ENCODE results near the gene HOXC9.

DNA sequence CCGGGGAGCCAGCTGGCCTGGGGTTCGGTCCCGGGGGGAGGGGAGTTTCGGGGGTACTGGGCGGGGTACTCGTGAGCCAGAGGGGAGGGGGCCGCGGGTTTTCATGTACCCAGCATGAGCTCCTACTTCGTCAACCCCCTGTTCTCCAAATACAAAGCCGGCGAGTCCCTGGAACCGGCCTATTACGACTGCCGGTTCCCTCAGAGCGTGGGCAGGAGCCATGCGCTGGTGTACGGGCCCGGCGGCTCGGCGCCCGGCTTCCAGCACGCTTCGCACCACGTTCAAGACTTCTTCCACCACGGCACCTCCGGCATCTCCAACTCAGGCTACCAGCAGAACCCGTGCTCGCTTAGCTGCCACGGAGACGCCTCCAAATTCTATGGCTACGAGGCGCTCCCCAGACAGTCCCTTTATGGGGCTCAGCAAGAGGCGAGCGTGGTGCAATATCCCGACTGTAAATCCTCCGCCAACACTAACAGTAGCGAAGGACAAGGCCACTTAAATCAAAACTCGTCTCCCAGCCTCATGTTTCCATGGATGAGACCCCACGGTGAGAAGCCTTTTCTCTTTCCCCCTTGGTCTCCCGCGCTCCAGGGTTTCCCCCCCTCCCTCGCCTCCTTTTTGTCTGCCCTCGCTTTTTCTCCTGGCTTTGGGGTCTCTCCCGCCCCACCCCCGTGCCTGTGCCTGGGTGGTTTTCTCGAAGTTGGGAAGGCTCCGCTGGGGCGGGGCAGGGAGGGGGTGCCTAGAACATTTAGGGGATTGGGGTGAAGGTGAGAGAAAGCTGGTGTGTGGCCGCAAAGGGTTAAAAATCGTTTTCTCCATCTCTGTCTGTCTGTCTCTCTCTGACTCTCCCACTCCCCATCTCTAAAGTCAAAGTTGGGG is 9.5 kb downstream of the HOXC9 start:
- TF ChIP-seq POLR2A (IDR thresholded peaks at IDR 0.05) (no peak), POLR2AphosphoS5 (IDR thresholded peaks at IDR 0.05) (no peak)
- TF ChIP-seq, protein P1, sequence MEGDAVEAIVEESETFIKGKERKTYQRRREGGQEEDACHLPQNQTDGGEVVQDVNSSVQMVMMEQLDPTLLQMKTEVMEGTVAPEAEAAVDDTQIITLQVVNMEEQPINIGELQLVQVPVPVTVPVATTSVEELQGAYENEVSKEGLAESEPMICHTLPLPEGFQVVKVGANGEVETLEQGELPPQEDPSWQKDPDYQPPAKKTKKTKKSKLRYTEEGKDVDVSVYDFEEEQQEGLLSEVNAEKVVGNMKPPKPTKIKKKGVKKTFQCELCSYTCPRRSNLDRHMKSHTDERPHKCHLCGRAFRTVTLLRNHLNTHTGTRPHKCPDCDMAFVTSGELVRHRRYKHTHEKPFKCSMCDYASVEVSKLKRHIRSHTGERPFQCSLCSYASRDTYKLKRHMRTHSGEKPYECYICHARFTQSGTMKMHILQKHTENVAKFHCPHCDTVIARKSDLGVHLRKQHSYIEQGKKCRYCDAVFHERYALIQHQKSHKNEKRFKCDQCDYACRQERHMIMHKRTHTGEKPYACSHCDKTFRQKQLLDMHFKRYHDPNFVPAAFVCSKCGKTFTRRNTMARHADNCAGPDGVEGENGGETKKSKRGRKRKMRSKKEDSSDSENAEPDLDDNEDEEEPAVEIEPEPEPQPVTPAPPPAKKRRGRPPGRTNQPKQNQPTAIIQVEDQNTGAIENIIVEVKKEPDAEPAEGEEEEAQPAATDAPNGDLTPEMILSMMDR (IDR thresholded peaks at IDR 0.05) = no peak
